Activated gamma-delta T cell treated with Interleukin-2 at 50 U/mL for 16 hours (primary cell): Measurements from ENCODE around the gene ZNRF2.

Experiments
- DNase-seq: peaks from one replicate; pipeline ENCODE4 v3.0.0-alpha.2; 2020

Gene ZNRF2

DNA sequence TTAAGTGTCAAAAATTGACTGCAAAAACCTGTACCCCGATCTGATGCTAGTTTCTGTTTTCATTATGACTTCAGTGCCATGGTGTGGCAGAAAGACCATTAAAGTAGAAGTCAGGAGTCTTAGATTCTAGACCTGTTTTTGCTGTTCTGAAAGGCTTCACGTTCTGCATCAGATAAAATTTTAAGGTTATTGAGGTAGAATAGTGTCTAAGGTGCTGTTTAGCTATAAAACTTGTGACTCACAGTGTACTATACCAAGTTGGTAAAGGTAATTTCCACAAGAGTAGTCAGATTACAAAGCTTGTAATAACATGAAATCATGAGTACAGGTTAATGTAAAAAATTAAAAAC is 38.6 kb downstream of the ZNRF2 start:
- DNase-seq: no peak

DNA sequence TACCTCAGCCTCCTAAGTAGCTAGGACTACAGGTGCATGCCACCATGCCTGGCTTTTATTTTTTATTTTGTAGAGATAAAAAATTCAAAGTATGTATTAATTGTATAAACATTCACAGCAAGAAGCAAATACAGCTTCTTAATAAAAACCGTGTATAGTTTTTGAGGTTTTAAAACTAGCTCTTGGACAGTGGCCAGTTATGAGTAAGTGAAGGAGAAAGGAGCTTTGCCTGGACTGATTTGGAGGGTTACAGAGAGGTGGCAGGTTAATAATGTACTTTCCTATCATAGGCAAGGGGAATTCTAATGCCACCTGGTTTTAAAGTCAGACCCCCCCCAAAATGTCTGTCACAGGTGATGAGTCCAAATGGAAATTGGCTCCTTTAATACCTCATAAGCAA is 43.4 kb downstream of the ZNRF2 start:
- DNase-seq: no peak

DNA sequence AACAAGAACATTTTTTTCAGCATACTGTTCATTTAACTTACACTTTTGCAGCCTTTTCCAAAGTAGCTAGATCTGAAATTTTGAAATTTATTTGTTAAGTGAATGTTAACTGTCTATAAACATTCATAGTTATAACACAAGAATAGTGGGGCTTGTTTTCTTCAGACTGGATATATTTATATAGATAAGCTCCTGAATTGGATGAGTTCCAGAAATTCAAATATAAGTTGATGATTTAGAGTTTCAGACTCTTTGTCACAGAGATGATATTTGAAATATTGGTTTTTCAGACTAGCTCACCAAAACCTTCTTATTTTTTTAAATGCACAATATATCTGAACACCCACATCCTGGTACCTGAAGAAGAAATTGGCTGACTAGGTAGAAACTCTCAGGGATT is 44.0 kb downstream of the ZNRF2 start:
- DNase-seq: no peak

DNA sequence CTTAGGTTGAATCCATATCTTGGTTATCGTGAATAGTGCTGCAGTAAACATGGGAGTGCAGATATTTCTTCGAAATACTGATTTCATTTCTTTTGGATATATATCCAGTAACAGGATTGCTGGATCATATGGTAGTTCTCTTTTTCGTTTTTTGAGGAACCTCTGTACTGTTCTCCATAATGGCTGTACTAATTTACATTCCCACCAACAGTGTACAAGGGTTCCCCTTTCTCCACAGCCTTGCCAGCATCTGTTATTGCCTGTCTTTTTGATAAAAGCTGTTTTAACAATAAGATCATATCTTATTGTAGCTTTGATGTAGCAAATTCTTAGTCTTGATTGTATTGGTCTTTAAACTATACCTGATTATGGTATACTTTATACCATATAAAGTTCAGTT is 45.3 kb downstream of the ZNRF2 start:
- no peak for DNase-seq

DNA sequence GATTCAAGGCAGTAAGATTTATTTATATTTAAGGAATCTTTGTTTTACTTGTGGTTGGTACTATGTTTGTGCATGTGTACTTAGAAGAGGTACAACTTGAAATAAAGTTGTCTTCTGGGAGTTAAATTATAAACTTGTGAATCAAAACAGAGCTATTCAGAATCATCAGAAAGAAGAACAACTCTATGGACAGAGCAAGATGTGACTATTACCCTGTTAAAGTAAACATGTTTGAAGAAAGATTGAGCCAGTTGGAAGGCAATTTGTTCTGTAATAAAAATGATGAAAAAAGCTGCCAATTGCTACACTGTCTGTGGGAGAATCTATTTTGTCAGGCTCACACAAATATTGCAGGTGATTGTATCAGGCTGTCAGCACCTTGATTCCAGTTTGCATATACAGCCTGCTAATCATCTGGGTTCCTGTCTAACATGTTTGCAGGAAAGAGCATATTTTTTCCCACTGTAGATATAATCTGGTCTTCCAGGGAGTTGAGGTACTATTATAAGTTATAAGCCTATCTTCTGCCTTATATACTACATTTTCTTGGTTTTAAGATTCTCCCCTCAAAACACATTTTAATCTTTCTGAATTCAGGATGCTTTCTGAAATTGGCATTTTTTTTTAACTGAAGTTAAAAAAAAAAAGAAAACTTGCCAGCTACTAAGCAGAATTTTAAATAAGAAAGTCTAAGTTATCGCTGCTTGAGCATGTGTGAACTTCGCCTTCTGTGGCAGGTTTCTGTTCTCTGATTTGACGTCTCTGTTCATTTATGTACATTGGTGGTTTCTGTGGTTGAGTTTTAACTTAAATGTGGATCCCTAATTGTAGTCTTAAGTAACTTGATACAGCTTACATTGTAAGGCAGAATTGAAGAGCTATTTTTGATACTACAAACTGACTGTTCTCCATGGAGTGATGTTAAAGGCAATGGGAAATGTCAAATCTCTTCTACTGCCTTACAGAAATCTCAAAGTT is 46.0 kb downstream of the ZNRF2 start:
- no peak for DNase-seq

DNA sequence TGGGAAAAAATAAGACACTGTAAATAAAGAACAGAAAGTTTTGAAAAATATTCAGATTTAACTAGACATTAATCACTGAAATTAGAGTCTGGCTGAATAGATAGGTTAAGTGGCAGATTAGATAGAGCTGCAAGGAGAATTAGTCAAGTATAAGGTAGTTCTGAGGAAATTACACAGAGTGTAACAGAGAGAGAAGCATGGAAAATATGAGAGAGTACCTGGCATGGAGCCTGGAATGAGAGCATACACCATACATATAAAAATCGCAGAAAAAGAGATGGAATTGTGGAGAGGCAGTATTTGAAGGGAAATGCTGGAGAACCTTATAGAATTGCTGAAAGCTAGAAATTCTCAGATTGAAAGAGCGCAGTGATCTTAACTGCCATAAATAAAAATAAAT is 46.9 kb downstream of the ZNRF2 start:
- no peak for DNase-seq

DNA sequence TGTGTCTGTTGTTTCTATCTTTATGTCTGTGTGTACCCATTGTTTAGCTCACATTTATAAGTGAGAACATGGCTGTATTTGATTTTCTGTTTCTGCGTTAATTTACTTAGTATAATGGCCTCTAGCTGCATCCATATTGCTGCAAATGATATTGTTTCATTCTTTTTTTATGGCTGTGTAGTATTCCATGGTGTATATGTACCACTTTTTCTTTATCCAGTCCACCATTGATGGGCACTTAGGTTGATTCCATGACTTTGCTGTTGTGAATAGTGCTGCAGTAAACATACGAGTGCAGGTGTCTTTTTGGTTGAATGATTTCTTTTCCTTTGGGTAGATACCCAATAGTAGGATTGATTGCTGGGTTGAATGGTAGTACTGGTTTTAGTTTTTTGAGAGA is 48.2 kb downstream of the ZNRF2 start:
- DNase-seq: no peak

DNA sequence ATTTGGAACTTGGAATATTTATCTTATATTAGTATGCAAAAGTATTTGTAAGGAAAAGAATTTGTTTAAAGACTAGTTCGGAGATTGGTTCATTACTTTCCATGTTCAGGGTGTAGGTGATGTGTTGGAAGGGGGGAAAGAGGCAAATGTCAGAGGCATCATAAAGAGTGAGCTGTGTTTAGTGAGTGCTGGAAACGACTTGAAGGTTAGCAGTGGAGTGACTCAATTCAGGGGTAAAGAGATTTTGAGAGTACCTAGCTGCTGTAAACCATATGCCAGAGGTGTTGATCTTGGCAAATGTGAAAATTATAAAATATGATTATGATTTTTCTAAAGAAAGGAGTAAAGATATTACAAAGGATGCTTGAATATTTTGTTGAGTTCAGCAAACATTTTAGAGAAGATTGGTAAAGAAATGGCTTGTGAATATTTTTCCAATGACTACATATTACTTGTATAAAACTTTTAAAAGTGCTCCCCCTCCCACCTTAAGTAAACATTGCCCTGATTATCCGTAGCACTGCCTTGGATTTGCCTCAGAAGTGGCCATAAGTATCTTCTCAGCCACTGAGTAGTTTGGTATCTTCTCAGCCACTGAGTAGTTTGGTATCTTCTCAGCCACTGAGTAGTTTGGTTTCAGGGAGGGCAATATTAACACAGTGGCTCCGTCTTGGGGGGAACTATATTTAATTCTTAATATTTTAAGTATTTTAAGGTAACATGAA is 51.5 kb downstream of the ZNRF2 start:
- no peak for DNase-seq

DNA sequence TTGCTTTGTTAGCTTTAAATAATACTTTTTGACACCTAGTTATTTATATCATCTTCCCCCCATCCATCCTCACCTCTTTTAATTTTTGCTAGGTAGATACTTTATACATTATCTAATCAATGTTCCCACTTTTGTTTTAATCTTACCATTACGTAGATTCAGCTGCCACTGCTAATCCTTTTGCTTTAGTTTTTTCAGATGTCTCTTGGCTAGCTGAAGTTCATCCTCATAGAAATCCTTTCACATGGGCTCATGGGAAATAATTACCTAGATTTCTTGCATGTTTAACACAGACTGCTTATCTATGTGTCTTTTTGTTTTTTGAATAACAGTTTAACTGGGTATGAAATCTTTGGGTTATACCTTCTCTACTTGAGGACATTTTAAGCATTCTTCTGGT is 60.1 kb downstream of the ZNRF2 start:
- no peak for DNase-seq

DNA sequence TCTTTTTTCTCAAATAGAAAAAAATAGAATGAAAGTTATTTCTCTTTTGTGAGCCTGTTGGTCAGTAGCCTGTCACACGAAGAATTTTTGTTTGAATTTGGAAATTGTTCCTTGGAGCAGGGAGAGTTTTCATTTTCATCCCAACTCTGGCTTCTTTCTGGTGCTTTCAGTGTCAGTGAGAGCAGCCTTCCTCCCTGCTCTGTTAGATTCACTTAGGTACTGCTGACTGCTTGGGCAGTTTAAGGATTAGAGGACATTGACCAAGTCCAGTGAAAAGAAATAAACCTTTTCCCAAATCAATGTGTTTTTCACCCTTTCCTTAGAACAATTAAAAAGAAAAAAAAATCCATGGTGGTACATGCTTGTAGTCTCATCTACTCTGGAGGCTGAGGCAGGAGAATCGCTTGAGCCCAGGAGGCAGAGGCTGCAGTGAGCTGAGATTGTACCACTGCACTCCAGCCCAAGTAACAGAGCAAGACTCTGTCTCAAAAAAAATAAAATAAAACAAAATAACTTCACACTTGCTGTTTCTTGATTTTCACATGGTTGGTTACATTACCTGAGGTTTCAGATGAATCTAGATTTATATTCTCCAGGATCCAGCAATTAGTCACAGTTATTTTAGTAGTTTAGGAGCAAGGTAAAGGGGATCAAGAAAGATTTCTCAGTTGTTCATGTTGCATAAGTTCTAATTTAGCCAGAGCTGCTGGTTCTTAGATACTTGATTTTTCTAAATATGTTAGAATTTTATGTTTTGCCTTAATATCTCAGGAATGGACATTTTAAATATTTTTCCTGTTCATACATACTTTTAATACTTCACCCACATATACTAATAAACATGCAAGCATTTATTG is 63.1 kb downstream of the ZNRF2 start:
- no peak for DNase-seq

DNA sequence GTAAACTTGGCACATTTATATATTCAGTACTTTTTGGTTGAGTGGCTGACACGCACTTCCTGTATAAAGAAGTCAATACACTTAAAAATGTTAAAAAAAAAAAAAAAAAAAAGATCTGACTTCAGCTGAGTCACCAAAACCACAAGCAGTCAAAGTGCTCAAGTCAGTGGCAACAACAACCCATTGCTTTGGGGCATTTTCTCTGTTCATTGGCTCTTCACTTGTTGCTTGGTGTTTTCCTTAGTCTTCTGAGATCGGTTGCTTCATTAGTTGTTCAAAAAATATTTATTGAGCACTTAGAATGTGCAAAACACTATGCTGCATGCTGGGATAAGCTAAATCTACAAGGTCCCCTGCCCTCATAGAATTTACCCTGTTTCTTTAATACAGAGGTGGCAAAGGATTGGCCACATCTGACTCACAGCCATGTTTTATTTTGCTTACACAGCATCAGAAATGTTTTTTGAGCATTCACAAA is 63.7 kb downstream of the ZNRF2 start:
- DNase-seq: peak; percentile 55

DNA sequence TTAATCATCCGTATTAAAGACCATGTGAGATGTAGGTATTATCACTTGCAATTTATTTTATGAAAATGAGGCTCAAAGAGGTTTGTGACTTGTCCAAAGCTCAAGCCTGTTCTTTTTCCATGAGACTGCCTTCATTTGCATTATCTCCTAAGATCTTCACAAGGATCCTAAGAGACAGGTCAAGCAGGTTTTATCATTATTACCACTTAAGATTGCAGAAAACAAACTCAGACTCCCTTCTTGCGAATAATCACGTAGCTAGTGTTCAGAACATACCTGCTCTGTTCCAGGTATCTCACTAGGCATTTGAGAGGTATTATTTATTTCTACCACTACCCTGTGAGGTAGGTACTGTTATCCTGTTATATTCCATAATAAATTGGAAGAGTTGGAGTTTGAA is 64.8 kb downstream of the ZNRF2 start:
- no peak for DNase-seq

DNA sequence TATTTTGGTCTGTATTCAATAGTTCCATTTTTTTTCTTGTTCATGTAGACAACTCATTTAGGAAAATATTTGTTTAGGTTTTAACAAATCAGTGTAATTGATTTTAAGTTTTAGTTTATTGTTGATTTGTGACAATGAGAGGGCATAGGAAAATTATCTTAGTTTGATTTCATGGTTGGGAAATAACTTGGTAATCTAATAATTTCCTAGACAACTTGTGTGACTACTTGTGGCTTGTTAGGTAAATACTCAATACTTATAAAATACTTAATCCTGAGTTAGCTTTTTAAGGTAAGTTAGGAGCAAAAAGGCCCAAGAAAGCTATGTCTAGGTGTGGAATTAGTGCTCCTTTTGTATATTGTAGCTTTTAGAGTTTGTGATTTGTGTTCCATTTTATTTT is 65.4 kb downstream of the ZNRF2 start:
- DNase-seq: no peak

DNA sequence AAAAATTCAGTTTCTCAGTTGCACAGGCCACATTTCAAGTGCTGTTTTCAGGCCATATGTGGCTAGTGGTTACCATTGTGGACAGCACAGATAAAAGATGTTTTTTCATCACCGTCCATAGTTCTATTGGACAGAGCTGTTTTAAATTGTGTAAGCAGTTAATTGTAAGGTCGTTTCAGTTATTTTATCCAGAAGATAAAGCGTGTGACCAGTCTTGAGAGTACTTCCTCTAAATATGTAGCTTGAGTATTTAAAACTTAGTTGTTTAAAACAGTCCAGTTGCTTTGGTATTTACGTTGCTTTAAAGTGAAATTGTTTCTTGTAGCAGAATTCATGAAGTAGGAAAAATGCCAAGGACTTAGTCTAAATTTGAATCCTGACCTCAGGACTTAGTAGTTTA is 66.9 kb downstream of the ZNRF2 start:
- DNase-seq: no peak

DNA sequence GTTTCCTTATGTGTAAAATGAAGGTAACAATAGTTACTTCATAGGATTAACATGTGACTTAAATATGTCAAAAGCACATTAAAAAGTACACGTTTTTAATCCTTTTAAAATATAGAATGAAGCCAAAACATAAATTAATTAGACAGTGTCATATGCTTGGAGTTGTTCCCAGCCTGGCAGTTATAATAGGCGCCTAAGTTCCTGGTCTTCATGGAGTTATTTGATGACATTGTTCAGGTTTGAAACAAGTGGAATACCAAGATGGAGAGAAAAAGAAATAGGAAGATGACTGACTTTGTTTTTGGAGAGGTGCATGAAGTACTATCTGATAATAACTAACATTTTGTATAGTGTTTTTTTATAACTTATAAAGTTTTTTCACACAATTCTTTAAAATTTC is 67.3 kb downstream of the ZNRF2 start:
- DNase-seq: no peak

DNA sequence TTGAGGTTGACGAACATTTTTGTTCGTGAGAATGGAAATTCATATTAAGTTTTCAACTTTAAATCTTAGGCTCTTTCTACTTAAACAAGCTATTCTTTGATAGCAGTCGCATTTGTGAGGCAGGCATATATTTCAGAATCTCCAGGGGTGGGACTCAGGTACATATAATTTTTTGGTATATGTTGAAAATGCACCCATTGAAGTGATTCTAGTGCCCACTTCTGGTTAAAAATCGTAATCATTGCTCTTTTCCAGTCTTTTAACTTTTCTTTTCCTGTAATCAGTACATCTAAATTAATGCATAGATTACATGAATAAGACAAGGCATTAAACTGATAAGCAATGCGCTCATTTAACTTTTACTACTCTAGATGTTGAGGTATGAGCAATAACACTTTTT is 67.8 kb downstream of the ZNRF2 start:
- DNase-seq: no peak

DNA sequence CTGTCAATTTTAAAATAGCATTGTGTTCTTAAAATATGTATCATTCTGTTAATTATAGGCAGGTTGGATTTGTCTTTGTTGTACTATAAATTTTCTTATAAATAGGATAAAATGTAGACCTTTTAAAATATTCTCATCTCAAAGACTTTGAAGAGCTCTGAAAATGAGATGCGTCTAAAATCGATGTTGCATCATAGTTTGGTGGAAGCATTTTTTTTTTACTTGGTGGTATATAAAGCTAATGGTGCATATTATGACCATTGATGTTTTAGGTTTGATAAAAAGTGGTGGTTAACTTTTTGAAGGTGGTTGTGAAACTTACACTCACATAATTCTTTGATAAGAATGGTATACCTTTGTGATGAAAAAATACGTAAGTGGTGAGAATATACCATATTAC is 69.1 kb downstream of the ZNRF2 start:
- DNase-seq: no peak

DNA sequence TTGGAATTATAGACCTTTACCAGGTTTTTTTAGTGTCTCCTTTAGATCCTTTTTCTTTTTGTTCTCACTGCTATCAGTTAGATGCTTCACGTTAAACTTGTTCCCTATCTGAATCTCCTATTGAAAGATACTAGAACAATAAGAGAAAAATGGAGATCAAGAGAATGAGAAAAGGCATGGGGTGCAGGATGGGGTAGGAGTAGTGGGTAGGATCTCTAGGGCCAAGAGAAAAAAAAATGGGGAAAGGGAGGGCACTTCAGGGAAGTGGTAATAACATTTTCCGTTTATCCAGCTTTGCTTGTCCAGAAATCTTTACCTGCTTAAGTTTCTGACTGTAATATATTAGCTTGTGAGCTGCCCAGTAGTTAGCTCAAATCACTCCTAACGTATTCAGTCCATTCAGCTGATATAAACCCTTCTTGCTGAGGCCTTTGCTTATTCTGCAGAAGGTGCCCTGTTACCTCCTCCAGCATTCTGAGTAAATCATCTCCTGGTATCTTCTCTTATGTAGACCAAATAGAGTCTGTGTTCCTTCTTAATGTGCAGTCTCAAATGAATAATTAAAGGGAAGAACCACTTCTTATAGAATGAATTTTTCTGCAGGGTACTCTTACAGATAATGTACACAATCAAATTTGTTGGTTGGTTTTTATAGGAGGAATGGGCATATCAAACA is 69.7 kb downstream of the ZNRF2 start:
- DNase-seq: no peak

DNA sequence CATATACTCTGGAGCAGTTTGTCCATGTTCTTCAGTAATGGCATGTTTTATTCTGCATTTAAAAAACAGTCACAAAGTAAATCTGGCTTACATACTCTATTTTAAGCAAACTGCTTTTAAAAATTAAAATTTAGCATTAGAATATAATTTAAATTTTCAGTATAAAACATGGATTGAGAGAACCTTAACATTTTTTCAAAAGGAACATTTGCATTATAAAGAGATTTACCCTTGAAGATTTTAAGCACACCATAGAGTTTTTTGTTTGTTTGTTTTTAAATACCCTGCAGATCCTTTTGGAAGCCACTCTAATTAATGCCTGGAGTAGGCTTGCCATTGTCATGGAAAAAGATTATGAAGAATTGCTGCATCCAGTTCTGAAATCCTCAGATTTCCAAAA is 70.4 kb downstream of the ZNRF2 start:
- no peak for DNase-seq

DNA sequence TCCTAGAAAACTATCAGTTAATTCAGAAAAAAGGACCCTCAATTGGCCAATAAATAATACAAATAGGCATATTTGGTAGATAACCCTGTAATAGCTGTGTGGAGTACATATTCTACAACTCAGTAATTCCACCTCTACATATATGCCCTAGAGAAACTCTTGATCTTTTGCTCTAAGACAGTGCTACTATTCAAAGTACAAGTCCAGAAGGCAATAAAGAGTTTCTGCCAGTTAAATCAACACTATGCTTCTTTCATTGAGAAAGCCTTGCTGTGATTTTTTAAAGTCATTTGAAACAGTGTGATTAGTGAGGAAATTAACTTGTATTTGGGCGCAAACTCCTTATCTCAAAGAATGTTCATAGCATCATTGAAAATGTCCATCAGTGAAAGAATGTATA is 75.6 kb downstream of the ZNRF2 start:
- no peak for DNase-seq

DNA sequence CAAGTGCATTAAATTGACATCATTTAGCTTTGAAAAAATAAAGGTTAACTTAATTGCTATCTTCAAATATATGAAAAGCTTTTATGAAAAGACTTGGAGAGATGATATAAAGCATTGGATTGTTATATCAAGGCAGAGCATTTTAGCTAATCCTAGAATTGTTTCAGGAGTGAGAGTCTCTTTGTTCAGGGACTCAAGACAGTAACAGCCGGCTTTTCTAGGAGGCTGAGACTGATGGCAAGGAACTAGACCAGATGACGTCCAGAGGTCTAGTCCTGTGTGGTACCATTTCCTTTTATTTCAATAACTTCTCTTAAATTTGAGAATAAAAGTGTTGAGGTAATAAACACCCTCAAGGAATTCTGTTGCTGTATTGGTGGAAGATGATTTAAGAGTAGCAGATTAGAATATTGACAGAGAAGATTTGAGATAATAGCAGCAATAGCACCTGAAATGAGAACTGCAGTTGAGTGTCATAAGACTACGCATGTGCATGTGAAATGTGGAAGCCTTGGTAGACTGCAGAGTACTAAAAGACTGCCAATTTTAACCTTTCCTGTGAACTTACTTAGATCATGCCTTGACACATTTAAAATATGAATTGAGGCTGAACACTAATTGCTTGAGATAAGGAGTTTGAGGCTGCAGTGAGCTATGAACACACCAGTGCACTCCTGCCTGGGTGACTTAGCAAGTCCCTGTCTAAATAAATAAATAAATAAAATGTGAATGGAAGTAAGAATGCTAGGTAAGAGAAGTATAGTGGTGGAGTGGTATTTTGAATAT is 79.6 kb downstream of the ZNRF2 start:
- no peak for DNase-seq

DNA sequence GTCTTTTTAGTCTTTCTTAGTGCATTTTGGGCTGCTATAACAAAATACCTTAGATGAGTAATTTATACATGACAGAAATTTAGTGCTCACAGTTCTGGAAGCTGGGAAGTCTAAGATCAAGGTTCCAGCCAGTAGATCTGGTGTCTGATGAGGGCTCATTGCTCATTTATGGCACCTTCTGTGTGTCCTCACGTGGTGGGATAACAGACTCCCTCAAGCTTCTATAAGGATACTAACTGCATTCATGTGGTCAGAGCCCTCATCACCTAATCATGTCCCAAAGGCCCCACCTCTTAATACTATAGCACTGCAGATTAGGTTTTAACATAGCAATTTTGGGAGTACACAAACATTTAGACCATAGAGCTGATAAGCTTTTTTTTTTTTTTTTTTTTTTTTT is 80.4 kb downstream of the ZNRF2 start:
- DNase-seq: no peak
